ENCODE data around the gene STAC.
"Not testable (repeated sequence)": the region's sequence is repeated elsewhere in the genome, so short reads cannot be mapped to it uniquely, and the experiment has no call there.

The STAC gene

GRCh38 chr3:36416599-36416998 is 36.3 kb downstream of the STAC start:
- no peak for DNase-seq

- no peak for DNase-seq
Measured at GRCh38 chr3:36417237-36417636, 36.9 kb downstream of the STAC start.

GRCh38 chr3:36418296-36418695 is 38.0 kb downstream of the STAC start:
- DNase-seq: no peak

GRCh38 chr3:36428445-36428844 is 48.1 kb downstream of the STAC start:
- no peak for DNase-seq

DNA sequence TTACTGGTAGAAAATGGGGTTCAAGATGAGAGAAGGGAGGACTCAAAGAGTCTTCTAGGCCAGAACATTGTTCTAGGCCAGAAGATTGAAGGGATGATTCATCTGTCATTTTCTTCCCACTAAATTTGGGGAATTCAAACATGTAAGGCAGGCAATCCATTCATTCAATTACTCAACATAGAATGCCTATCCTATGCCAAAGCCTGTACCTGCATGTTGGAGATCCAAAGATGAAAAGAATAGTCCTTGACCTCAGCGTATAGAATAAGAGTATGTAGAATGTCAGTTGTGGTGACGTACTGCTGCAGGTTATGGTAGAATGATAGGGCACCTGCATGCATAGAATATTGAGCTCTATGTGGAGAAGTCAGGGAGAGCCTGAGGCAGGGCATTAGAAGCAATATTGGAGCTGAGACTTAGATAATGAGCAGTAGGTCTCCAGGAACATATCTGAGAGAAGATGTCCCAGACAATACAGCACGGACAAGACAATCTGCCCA is 49.7 kb downstream of the STAC start:
- DNase-seq: no peak

DNA sequence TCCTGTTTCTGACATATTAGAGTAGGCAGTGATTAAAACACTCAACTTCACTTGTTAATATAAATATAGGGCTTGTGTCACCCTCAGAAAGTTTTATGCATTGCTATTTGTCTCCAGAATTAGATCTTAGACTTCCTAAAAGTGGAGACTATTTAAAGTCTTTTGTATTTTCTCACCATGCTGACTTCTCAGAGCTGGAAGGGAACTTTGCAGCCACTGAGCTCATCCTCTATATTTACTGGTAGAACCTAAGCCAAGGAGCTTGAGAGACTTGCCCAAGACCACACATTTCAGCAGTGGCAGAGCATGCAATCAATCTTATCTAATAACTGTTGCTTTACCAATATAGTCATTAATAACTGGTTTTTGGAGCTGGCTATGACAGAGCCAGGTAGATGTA is 53.2 kb downstream of the STAC start:
- no peak for DNase-seq

- peak; percentile 30 for DNase-seq
Measured at GRCh38 chr3:36434687-36435426, 54.6 kb downstream of the STAC start.

- no peak for DNase-seq
Measured at GRCh38 chr3:36443028-36443686, 62.9 kb downstream of the STAC start.

- DNase-seq: no peak
Measured at GRCh38 chr3:36444909-36445308, 64.6 kb downstream of the STAC start.

GRCh38 chr3:36446276-36446675 is 66.0 kb downstream of the STAC start:
- no peak for DNase-seq

- DNase-seq: no peak
Measured at GRCh38 chr3:36447061-36447460, 66.8 kb downstream of the STAC start.

- DNase-seq: no peak
Measured at GRCh38 chr3:36451816-36452215, 71.5 kb downstream of the STAC start.

DNA sequence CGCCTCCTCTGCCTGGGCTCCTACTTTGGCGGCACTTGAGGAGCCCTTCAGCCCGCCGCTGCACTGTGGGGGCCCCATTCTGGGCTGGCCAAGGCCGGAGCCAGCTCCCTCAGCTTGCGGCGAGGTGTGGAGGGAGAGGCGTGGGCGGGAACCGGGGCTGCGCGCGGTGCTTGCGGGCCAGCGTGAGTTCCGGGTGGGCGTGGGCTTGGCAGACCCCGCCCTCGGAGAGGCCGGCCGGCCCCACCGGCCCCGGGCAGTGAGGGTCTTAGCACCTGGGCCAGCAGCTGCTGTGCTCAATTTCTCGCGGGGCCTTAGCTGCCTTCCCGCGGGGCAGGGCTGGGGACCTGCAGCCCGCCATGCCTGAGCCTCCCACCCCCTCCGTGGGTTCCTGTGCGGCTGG is 72.9 kb downstream of the STAC start:
- not testable (repeated sequence) for DNase-seq

DNA sequence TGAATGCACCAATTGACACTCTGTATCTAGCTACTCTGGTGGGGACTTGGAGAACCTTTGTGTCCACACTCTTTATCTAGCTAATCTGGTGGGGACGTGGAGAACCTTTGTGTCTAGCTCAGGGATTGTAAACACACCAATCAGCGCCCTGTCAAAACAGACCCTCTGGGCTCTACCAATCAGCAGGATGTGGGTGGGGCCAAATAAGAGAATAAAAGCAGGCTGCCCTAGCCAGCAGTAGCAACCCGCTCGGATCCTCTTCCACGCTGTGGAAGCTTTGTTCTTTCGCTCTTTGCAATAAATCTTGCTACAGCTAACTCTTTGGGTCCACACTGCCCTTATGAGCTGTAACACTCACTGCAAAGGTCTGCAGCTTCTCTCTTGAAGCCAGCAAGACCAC is 73.6 kb downstream of the STAC start:
- DNase-seq: not testable (repeated sequence)

- DNase-seq: no peak
Measured at GRCh38 chr3:36455406-36455805, 75.1 kb downstream of the STAC start.

DNA sequence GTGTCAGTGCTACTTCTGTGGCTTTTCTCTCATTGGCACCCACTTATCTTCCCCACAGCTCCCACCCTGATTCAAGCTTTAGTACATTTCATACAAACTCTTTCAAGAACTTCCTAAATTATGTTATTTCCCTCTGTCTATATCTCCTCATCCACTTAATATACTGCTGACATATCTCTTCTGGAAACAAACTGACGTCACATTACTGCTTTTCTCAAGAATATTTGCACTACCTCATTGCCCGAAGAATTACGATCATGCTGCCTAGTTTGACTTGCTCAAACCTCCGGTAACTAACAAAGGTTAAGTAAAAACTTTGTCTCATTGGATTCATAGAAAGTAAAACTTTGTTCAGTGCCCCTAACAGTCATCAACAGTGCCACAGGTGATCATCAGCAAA is 76.5 kb downstream of the STAC start:
- DNase-seq: no peak

GRCh38 chr3:36457667-36458066 is 77.4 kb downstream of the STAC start:
- no peak for DNase-seq

DNA sequence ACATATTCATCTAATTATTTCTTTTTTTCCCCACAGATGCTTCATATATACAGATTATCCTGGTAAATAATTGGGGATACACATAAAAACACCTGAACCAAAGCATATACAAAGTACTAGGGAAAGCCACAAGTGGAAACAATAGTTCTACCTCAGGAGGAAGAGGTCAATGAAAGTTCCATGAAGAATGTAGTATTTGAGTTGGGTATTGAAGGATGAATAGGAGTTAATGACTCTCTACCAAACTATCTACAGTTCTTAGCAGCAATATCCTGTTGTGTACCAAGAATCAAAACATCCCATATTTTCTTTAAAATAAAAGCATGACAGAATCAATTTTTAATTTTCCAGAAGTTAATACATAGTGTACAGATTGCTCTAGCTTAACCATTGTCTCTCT is 78.9 kb downstream of the STAC start:
- DNase-seq: no peak

DNA sequence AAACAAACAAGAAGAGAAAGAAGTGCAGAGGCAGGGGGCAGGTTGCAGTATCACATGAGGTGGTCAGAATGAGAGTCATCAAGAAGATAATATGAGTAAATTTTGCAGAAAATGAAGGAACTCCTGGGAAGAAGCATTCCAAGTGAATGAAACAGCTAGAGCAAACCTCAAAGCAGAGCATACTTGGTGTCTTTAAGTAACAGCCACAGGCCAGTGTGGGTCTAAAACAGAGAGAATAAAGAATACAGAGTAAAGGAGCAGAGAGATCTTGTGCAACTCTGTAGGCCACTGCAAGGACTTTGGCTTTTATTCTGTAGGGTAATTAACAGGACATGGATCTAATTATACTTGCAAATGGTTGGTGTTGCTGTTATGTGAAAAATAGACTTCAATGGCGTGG is 81.3 kb downstream of the STAC start:
- DNase-seq: no peak

- not testable (repeated sequence) for DNase-seq
Measured at GRCh38 chr3:36472045-36472444, 91.7 kb downstream of the STAC start.

DNA sequence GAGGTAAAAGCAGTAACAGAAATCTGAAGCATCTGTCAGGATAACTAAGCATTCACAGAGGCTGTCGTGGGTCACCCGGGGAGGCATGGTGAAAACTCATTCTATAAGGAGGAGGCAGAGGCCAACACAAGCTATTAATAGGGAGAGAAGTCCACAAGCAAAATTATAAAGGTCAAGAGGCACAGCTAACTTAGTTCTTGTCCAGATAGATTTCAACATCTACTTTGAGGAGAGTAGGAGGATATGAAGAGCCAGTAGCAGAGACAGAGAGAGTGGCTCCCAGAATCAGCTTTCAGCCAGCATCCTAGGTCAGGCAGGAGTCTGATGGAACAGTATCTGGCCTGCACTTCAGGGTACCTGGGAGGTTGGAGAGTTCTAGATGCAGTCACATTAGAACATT is 95.3 kb downstream of the STAC start:
- DNase-seq: no peak

- peak; percentile 68 for DNase-seq
Measured at GRCh38 chr3:36476286-36476942, 96.1 kb downstream of the STAC start.

DNA sequence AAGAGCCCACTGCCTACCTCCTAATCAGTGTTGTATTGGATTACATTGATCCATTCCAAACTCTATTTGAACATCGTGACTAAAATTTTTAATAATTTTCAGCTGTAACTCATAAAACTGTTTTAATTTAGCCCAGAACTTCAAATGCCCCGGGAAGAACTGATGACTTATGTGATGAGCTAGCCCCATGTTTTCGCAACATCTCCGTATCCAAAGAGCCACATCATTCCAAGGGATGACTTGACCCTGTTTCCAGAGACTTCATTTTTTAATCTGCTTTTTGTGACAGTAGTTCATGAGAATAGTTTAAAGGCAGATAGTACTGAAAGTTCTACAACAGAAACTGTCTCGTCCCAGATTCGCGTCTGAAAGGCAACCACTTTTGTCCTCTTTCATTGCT is 97.4 kb downstream of the STAC start:
- DNase-seq: no peak
